GM21528 (cell line): ENCODE results near the gene TMEM87A.

Experiments used
- ATAC-seq: cut with Tn5 transposase; IDR thresholded peaks from one replicate; pipeline ENCODE4 v1.9.1; 2021; ENCODE audit warnings: mild to moderate bottlenecking, moderate library complexity; ENCODE audit not compliant: unreplicated experiment, low FRiP score

The TMEM87A gene

DNA sequence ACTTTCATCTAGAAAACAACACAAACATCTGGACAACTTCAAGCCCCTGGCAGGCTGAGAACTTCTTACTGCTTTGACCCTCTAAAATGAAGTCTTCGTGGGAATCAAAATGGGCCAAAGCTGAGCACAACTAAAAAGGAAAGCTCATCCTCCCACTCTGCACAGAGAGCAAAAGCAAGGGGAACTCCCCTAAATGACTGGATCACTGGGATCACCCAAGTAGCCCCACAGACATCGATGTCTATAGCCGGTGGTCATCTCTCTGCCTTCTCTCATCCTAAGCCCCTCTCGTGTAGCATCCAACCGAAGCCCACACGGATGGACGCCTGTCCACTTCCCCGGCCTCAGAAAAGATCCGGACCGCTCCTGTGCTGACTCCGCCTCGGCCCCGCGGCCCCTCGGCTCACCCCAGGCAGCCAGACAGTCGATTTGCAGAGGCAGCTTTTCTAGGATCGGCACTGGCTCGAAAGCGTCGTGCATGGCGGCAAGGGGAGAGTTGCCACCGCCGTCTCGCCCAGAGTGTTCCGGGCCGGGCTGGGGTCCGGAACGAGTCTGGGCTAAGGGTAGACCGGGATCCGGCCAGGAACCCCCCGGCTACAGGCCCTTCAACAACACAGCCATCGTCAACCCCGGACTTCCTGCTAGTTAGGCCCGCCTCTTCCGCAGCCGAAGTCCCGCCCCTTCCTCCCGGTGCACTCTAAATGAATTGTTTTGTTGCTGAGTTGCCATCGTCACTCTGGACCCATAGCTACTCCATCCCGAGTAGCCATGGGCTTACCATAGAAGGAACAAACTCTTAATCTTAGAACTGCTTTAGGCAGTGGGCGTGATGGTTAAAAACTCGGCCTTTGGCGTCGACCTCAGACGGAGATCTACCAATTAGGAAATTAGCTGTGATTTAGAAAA is 65.3 kb downstream of the TMEM87A start, which contains the start of gene VPS39:
Gene VPS39 (minus strand): TSS at position 631 of the 906 bp plus-strand sequence. CDS start 151 bp downstream, at position 480.
- peak; percentile 88 for ATAC-seq

- ATAC-seq = no peak
These were observed 66.8 kb downstream of the TMEM87A start for GRCh38 chr15:42206406-42206805.

DNA sequence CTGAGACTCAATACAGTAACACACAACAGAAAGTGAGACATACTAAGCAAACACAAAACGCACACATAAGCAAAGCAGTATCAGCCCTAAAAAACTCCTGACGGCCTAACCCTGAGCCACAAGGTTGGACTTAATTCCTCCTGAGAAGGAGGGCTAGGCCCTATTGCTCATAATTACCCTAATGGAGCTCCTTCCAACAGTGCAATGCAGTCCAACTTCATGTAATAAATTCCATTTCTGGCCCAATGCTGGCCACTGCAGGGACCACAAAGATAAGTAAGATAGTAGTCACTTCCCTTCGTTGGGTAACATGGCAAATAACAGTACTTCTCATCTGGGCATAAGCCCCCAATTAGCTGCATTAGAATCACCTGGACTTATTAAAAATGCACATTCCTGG is 69.3 kb downstream of the TMEM87A start:
- ATAC-seq = no peak

DNA sequence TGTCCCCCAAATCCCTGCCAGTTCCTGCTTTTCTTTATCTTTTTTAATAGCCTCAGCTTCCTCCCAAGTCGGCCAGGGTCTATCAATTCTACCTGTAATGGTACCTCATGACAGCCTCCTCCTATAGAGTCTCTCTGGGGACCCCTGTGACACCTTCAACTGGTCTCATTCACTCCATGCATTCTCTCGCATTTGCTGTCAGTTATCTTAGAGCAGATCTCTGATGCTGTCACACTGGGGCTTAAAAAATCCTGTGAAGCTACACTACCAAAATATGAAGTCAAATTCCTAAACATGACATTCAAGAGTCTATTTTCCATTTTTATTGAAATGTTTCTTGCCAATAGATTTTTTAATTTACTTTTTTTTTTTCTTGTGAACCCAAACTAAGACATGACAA is 70.6 kb downstream of the TMEM87A start:
- ATAC-seq = no peak

DNA sequence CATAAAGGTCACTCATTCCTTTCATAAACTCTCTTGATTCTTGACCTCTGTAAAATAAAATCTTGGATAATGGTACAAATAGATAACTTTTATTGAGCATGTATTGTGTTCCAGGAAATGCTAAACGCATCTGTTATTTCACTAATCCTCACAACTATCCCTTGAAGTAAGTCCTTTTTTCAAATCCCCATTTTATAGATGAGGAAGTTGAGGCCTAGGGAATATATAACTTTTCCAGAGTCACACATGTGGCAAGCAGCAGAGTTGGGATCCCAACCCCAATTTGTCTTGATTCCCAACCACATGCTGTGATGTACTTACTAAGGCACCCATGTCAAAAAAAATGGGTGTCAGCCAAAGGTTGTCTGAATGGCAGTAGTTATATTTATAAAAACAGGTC is 71.4 kb downstream of the TMEM87A start:
- ATAC-seq = no peak

GRCh38 chr15:42199126-42199525 is 74.1 kb downstream of the TMEM87A start:
- no peak for ATAC-seq

DNA sequence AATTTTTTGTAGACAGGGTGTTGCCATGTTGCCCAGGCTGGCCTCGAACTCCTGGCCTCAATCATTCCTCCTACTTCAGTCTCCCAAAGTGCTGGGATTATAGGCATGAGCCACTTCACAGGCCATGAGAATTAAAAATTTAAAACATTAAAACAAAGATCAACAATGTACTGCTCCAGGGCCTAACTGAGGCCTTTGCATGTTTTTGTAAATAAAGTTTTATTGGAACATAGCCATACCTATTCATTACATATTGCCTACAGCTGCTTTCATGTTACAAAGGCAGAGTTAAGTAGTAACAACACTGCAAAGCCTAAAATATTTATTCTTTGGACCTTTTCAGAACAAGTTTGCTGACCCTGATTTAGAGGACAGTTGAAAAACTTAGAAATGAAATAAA is 74.7 kb downstream of the TMEM87A start:
- no peak for ATAC-seq

DNA sequence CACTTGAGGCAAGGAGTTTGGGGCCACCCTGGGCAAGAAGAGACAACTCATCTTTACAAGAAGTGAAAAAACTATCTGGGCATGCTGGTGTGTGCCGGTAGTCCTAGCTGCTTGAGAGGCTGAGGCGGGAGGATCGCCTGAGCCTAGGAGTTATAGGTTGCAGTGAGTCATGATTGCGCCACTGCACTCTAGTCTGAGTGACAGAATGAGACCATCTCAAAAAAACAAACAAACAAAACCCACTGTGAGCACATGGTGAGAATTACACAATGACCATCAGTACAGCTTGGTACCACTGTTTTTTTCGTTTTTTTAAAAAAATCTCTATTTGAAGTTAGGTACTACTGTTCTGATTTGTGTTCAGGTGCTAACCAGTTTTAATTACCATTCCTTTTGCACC is 78.7 kb downstream of the TMEM87A start:
- no peak for ATAC-seq

DNA sequence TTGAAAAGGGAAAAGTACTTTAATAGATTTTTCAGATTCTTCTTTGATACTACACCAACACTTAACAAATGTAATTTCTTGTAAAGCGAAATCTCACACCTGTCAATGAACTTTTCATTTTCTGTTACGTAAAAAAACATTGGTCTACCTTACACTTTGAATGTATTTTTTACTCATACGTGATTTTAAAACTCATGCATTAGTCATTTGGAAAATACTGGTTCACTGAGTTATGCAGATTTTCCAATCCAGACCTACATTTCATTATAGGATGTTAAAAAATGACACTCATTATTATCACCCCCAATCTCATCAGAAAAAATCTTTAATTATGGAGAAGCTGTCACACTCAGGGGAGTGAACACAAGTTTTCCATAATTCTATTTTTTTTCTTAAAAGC is 79.8 kb downstream of the TMEM87A start:
- no peak for ATAC-seq

DNA sequence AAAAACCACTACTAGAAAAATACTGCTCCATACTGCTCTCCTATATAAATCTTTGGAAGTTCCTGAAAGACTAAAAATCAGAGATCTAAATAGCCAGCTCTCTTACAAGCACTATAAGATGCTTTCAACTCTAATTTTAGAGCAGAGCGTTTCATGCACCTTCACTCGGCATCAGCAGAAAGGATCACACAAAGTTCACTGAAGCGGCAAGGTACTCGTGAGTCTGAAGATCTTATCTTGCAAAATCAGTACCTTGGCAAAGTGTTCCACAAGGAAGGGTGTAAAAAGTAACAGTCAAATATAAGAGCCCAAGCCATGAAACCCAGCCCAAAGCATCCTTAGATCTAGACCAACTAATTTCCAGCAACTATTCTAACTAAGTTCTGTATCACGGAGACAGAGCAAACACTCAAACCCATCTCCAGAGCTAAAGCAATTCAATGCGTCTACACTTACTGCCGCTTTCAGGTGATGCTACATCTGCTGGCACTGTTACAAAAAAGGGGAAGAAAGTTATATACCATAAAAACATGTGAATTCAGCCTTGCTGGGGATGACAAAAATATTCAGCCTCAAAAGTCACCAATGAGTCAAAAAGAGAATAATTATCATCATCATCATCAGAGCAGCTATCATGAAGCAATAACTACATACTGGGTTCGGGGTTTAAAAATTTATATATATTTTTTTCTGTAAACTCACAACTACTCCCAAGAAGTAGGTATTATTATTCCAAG is 81.5 kb downstream of the TMEM87A start:
- ATAC-seq = no peak

DNA sequence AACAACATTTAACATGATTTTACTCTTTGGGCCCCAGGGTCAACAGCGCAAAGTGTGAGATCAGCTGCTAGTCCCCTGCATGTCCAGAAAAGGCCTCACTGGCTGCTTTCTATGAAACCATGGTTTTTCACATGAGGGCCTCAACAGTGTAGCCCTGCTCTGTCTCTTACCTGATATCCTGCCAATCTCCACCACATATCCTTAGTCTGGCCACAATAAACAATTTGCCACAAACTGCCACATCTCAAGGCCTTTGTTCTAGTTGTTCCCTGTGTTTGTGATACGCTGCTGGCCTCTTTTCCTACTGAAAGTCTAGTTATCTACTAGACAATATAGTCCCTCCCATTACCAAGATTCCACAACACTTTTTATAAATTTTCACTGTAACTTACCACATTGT is 82.9 kb downstream of the TMEM87A start:
- no peak for ATAC-seq

DNA sequence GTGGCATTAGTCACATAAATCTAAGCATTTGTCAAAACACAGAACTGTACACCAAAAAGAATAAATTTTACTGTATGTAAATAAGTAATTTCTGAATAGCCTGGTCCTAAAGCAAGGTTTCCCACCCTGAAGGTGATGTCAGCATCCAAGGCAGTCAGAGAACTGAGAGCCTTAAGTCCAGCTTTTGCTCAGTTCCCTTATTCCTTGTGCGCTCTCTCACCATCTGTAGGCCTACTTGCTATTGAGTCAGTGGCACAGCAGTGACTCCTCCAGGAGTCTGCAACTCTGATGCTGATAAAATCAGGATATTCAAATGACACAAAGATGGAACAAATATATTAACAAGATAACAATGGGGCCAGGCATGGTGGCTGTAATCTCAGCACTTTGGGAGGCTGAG is 87.4 kb downstream of the TMEM87A start:
- no peak for ATAC-seq

- ATAC-seq = no peak
These were observed 88.5 kb downstream of the TMEM87A start for GRCh38 chr15:42184736-42185135.

- no peak for ATAC-seq
These were observed 88.9 kb downstream of the TMEM87A start for GRCh38 chr15:42184296-42184695.

GRCh38 chr15:42182961-42183360 is 90.3 kb downstream of the TMEM87A start:
- ATAC-seq = no peak

DNA sequence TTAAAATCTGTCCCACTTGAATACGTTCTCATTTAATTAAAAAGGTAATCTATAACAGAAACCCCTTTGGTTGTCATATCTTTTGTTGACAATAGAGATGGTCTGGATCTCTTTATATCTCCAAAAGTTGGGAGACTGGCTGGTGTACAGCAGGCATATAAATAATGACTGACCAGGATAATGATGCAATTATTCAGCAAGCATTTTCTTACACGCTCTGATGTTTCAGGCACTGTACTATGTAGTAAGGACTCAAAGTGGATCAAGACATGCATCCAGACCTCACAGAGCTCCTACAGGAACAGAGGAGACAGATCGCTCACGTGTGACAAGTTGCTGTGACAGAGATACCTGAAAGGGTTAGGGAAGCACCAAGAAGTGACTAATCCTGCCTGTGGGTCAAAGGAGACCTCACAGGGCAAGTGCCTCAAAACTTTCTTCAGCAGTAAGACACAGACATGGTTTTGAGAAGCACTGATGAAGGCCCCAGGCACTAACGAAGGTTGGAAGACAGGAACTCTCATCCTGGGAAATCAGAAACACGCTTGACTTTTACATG is 90.8 kb downstream of the TMEM87A start:
- no peak for ATAC-seq

DNA sequence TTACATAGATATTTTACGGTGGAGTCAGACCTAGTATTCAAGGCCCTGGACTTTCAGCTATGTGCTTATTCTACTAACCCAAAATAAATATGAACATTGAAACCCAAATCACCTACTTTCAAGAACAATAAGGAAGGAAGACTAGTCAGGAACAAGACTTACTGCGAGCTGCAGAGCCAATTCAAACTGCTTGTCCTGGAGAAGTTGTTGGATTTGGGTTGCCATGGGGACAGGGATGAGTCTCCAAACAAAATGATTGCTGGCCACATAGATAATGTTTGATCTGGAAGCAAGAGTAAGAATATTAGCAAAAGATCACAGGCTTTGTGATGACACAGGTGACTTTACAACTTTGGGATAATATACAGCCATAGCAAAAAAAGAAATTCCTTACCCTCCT is 95.2 kb downstream of the TMEM87A start:
- no peak for ATAC-seq

DNA sequence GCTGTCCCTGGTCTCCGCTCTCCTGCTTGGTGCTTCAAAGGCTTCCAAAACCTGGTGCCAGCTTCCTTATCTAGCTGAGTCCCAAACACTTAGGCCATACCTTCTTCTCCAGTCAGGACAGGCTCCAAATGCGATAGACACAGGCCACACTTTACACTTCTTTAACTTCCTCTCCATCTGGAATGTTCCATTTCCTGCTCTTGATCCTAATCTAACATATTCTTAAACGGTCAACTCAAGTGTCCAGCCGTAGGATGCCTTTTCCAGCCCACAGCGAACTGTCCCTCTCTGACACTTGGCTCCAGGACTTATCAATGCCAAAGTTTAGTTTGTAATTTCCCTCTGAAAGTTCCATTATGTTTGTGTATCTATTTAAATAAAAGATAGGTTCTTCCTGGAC is 97.6 kb downstream of the TMEM87A start:
- no peak for ATAC-seq

DNA sequence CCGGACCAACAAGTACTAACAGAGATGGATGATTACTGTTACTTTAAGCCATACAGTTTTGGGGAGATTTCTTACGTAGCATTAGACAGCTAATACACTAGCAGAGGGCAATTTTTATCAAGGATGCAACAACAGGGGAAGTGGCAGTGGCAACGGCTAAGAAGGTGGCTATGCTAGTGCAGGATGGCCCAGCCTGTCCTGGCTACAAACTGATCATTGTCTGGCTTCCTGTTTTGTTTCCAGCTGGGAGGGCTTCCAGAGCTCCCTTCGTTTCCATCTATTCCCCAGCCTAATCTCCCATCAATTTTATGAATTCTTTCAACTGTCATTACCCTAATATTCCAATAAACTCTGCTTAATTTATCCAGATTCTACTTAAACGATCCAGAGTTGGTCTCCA is 100.8 kb downstream of the TMEM87A start:
- no peak for ATAC-seq

GRCh38 chr15:42171795-42172194 is 101.4 kb downstream of the TMEM87A start:
- no peak for ATAC-seq

DNA sequence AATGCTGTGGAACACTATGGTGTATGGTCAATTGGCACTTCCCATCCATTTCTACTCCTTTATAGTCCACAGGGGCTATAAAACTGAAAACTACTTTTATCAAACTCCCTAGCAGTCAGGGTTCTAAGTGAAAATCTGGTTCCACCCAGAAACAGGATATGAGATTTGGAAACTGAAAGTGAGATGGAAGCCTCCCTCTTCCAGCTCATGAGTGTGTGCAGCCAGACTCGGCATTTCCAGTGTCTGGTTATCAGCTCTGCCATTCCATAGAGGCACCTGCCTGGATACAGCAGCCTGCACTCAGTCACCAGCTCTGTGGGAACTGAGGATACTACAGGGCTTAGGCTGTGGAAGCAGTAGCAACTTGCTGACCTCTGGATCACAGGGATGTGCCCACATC is 102.1 kb downstream of the TMEM87A start:
- ATAC-seq = no peak
